HEK293T (cell line): ENCODE measurements around the gene GDPGP1.

Experiments used
- CTBP1 ChIP-seq: fragments of 450-650 bp; IDR thresholded peaks from 2 replicates; pipeline ENCODE4 v1.6.1; 2016; ENCODE audit warnings: borderline replicate concordance
- FOXA1 ChIP-seq: fragments of 450-650 bp; IDR thresholded peaks from 2 replicates; pipeline ENCODE4 v1.6.1; 2016; ENCODE audit warnings: mild to moderate bottlenecking
- FOXK2 ChIP-seq: fragments of 450-650 bp; IDR thresholded peaks from 2 replicates; pipeline ENCODE4 v1.6.1; 2016; ENCODE audit warnings: mild to moderate bottlenecking
- L3MBTL2 ChIP-seq: fragments of 450-650 bp; conservative IDR thresholded peaks from 2 replicates; pipeline ENCODE4 v1.6.1; 2016; ENCODE audit warnings: mild to moderate bottlenecking
- LEF1 ChIP-seq: fragments of 450-650 bp; IDR thresholded peaks from 2 replicates; pipeline ENCODE4 v1.6.1; 2017; ENCODE audit warnings: mild to moderate bottlenecking, borderline replicate concordance
- SP1 ChIP-seq: fragments of 450-650 bp; IDR thresholded peaks from 2 replicates; pipeline ENCODE4 v1.6.1; 2017
- SUZ12 ChIP-seq: fragments of 450-650 bp; IDR thresholded peaks from 2 replicates; pipeline ENCODE4 v1.6.1; 2016; ENCODE audit warnings: mild to moderate bottlenecking
- TF ChIP-seq, protein P1 (sequence below): fragments of 450-650 bp; IDR thresholded peaks from 2 replicates; pipeline ENCODE4 v1.6.1; 2016

- TF ChIP-seq L3MBTL2 (no peak), FOXA1 (no peak), LEF1 (no peak), FOXK2 (no peak), SUZ12 (no peak), SP1 (no peak), CTBP1 (no peak)
- TF ChIP-seq, protein P1, sequence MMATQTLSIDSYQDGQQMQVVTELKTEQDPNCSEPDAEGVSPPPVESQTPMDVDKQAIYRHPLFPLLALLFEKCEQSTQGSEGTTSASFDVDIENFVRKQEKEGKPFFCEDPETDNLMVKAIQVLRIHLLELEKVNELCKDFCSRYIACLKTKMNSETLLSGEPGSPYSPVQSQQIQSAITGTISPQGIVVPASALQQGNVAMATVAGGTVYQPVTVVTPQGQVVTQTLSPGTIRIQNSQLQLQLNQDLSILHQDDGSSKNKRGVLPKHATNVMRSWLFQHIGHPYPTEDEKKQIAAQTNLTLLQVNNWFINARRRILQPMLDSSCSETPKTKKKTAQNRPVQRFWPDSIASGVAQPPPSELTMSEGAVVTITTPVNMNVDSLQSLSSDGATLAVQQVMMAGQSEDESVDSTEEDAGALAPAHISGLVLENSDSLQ, result no peak
Measured at GRCh38 chr15:90208356-90208755, 25.7 kb upstream of the GDPGP1 start.
